ENCODE results near the gene ZDHHC8.

Gene ZDHHC8

GRCh38 chr22:20181194-20181883 lies 49.7 kb downstream of the ZDHHC8 start:
- DNase-seq (ENCODE audit: low spot score): no peak

GRCh38 chr22:20181884-20182236 lies 50.3 kb downstream of the ZDHHC8 start:
- no peak for DNase-seq (ENCODE audit: low spot score)

- DNase-seq (ENCODE audit: low spot score): no peak
Observed at GRCh38 chr22:20182365-20182764, 50.8 kb downstream of the ZDHHC8 start.

GRCh38 chr22:20183101-20183500 lies 51.5 kb downstream of the ZDHHC8 start:
- DNase-seq (ENCODE audit: low spot score): no peak

GRCh38 chr22:20183823-20184222 lies 52.2 kb downstream of the ZDHHC8 start:
- DNase-seq (ENCODE audit: low spot score): no peak

GRCh38 chr22:20184501-20185165 lies 53.0 kb downstream of the ZDHHC8 start:
- no peak for DNase-seq (ENCODE audit: low spot score)

- no peak for DNase-seq (ENCODE audit: low spot score)
Observed at GRCh38 chr22:20185750-20186149, 54.1 kb downstream of the ZDHHC8 start.

GRCh38 chr22:20186183-20186870 lies 54.7 kb downstream of the ZDHHC8 start:
- peak; percentile 69 for DNase-seq (ENCODE audit: low spot score)

GRCh38 chr22:20186871-20187546 lies 55.4 kb downstream of the ZDHHC8 start:
- no peak for DNase-seq (ENCODE audit: low spot score)

GRCh38 chr22:20187777-20188566 lies 56.4 kb downstream of the ZDHHC8 start:
- no peak for DNase-seq (ENCODE audit: low spot score)

GRCh38 chr22:20188567-20188877 lies 56.9 kb downstream of the ZDHHC8 start:
- DNase-seq (ENCODE audit: low spot score): no peak

GRCh38 chr22:20191000-20191515 lies 59.5 kb downstream of the ZDHHC8 start:
- no peak for DNase-seq (ENCODE audit: low spot score)

- no peak for DNase-seq (ENCODE audit: low spot score)
Observed at GRCh38 chr22:20191803-20192202, 60.2 kb downstream of the ZDHHC8 start.

- DNase-seq (ENCODE audit: low spot score): no peak
Observed at GRCh38 chr22:20192293-20192971, 60.8 kb downstream of the ZDHHC8 start.

GRCh38 chr22:20192972-20193760 lies 61.6 kb downstream of the ZDHHC8 start:
- DNase-seq (ENCODE audit: low spot score): no peak

- DNase-seq (ENCODE audit: low spot score): no peak
Observed at GRCh38 chr22:20193761-20194494, 62.3 kb downstream of the ZDHHC8 start.

- DNase-seq (ENCODE audit: low spot score): no peak
Observed at GRCh38 chr22:20194681-20195593, 63.3 kb downstream of the ZDHHC8 start.

GRCh38 chr22:20196094-20196842 lies 64.7 kb downstream of the ZDHHC8 start:
- DNase-seq (ENCODE audit: low spot score): no peak

Measured in HuH-7.5 (cell line).